DMS79 treated with DMSO at 0.1 percent for 48 hours (cell line): ENCODE data around the gene CACNA2D4.
A peak's percentile ranks its signal among the peaks of the same experiment; 100 is the strongest.
"Not testable (repeated sequence)": the region's sequence is repeated elsewhere in the genome, so short reads cannot be mapped to it uniquely, and the experiment has no call there.

ENCODE experiments used
- DNase-seq: peaks from one replicate; lab custom pipeline; 2025; lab: John Stamatoyannopoulos, UW

Gene CACNA2D4

GRCh38 chr12:1918081-1918883, at the start of gene CACNA2D4:
TSS of gene CACNA2D4 (minus strand) at chr12:1918652. CDS start at chr12:1918473, 179 bp downstream.
- DNase-seq = no peak

- DNase-seq = no peak
Observed at GRCh38 chr12:1966561-1967226, 48.2 kb upstream of the CACNA2D4 start.

GRCh38 chr12:1965916-1966315, 47.5 kb upstream of the CACNA2D4 start:
- no peak for DNase-seq

GRCh38 chr12:1962051-1963020, 43.9 kb upstream of the CACNA2D4 start:
- DNase-seq = no peak

GRCh38 chr12:1956716-1957115, 38.3 kb upstream of the CACNA2D4 start:
- no peak for DNase-seq

- no peak for DNase-seq
Observed at GRCh38 chr12:1949771-1950470, 31.5 kb upstream of the CACNA2D4 start.

- DNase-seq = no peak
Observed at GRCh38 chr12:1948883-1949282, 30.4 kb upstream of the CACNA2D4 start.

GRCh38 chr12:1947081-1947480, 28.6 kb upstream of the CACNA2D4 start:
- no peak for DNase-seq

GRCh38 chr12:1946296-1946695, 27.8 kb upstream of the CACNA2D4 start:
- DNase-seq = no peak

- not testable (repeated sequence) for DNase-seq
Observed at GRCh38 chr12:1945502-1945901, 27.1 kb upstream of the CACNA2D4 start.

GRCh38 chr12:1939801-1940607, 21.6 kb upstream of the CACNA2D4 start:
- DNase-seq = peak; percentile 68

- no peak for DNase-seq
Observed at GRCh38 chr12:1939331-1939730, 20.9 kb upstream of the CACNA2D4 start.

- no peak for DNase-seq
Observed at GRCh38 chr12:1937481-1938224, 19.2 kb upstream of the CACNA2D4 start.

- DNase-seq = peak; percentile 36
Observed at GRCh38 chr12:1936406-1937320, 18.2 kb upstream of the CACNA2D4 start.

- DNase-seq = no peak
Observed at GRCh38 chr12:1935700-1936378, 17.4 kb upstream of the CACNA2D4 start.

GRCh38 chr12:1935242-1935641, 16.8 kb upstream of the CACNA2D4 start:
- DNase-seq = no peak

GRCh38 chr12:1934831-1935230, 16.4 kb upstream of the CACNA2D4 start:
- no peak for DNase-seq

GRCh38 chr12:1934068-1934467, 15.6 kb upstream of the CACNA2D4 start:
- no peak for DNase-seq
